Neural cell (in vitro differentiated cells): ENCODE data around the gene SV2C. TPM values are rescaled to one million over a fixed set of nuclear protein-coding genes. Genes with fewer than 3 reads are reported as not detected.

Source experiments
- H2AFZ ChIP-seq: fragments of 200-600, 300-800 bp; sonication (generic), shearing (Covaris generic); 2 replicates; pipeline ENCODE4 v1.6.0; 2014; ENCODE audit warnings: low read depth, mild to moderate bottlenecking, antibody characterized with exemption, low read length, moderate library complexity
- H3F3A ChIP-seq: fragments of 200-600 bp; shearing (Covaris generic); 2 replicates; pipeline ENCODE4 v1.6.1; 2016; ENCODE audit warnings: mild to moderate bottlenecking, moderate library complexity, mixed read lengths, antibody characterized with exemption, low read length; ENCODE audit not compliant: insufficient read depth, poor library complexity, severe bottlenecking
- H3K27ac ChIP-seq: fragments of 200-600, 300-800 bp; sonication (generic), shearing (Covaris generic); 2 replicates; pipeline ENCODE4 v1.5.1; 2014; ENCODE audit warnings: mild to moderate bottlenecking, low read length, moderate library complexity
- H3K27me3 ChIP-seq: fragments of 300-800, 200-600 bp; sonication (generic), shearing (Covaris generic); 2 replicates; pipeline ENCODE4 v1.6.0; 2014; ENCODE audit warnings: mild to moderate bottlenecking, low read depth, low read length, moderate library complexity; ENCODE audit not compliant: insufficient read depth
- H3K36me3 ChIP-seq: fragments of 300-800, 200-600 bp; sonication (generic), shearing (Covaris generic); 2 replicates; pipeline ENCODE4 v1.5.1; 2014; ENCODE audit warnings: mild to moderate bottlenecking, antibody characterized with exemption, low read length, moderate library complexity; ENCODE audit not compliant: insufficient read depth
- H3K4me2 ChIP-seq: fragments of 300-800, 200-600 bp; sonication (generic), shearing (Covaris generic); 2 replicates; pipeline ENCODE4 v1.6.0; 2014; ENCODE audit warnings: mild to moderate bottlenecking, low read length
- H3K4me3 ChIP-seq: fragments of 300-800, 200-600 bp; sonication (generic), shearing (Covaris generic); 2 replicates; pipeline ENCODE4 v1.5.1; 2014; ENCODE audit warnings: mild to moderate bottlenecking, low read length, moderate library complexity
- H3K79me2 ChIP-seq: fragments of 200-600 bp; shearing (Covaris generic); replicated peaks from 2 replicates; pipeline ENCODE4 v1.6.0; 2014; ENCODE audit warnings: mild to moderate bottlenecking, low read length, moderate library complexity; ENCODE audit not compliant: insufficient read depth
- H3K9ac ChIP-seq: fragments of 300-800, 200-600 bp; sonication (generic), shearing (Covaris generic); 2 replicates; pipeline ENCODE4 v1.6.1; 2016; ENCODE audit warnings: mild to moderate bottlenecking, low read length, mixed read lengths
- H3K9me2 ChIP-seq: fragments of 200-600 bp; shearing (Covaris generic); 2 replicates; pipeline ENCODE4 v1.6.1; 2016; ENCODE audit warnings: mild to moderate bottlenecking, low read length, mixed read lengths; ENCODE audit not compliant: insufficient read depth
- H3K9me3 ChIP-seq: fragments of 200-600, 300-800 bp; sonication (generic), shearing (Covaris generic); 2 replicates; pipeline ENCODE4 v1.6.1; 2016; ENCODE audit warnings: mild to moderate bottlenecking, mixed run types, low read length, moderate library complexity, mixed read lengths
- H4K20me1 ChIP-seq: fragments of 200-600 bp; shearing (Covaris generic); 2 replicates; pipeline ENCODE4 v1.6.1; 2016; ENCODE audit warnings: mild to moderate bottlenecking, mixed run types; ENCODE audit not compliant: insufficient read depth
- CTCF ChIP-seq: fragments of 450-650 bp; IDR thresholded peaks from 2 replicates; pipeline ENCODE4 v1.5.1; 2014; ENCODE audit warnings: antibody characterized with exemption, mild to moderate bottlenecking, moderate library complexity; ENCODE audit not compliant: poor library complexity, severe bottlenecking
- EP300 ChIP-seq: fragments of 450-650 bp; conservative IDR thresholded peaks from 2 replicates; pipeline ENCODE4 v1.6.1; 2014; ENCODE audit warnings: antibody characterized with exemption, mild to moderate bottlenecking, moderate library complexity; ENCODE audit not compliant: poor library complexity, severe bottlenecking
- EZH2 ChIP-seq: fragments of 200-600, 300-800 bp; shearing (Covaris generic), sonication (generic); IDR thresholded peaks from 2 replicates; pipeline ENCODE4 v1.6.1; 2014; ENCODE audit warnings: antibody characterized with exemption, low read length, borderline replicate concordance, mild to moderate bottlenecking; ENCODE audit not compliant: insufficient read depth, poor library complexity, severe bottlenecking
- MXI1 ChIP-seq: fragments of 450-650 bp; conservative IDR thresholded peaks from 2 replicates; pipeline ENCODE4 v1.6.1; 2014; ENCODE audit warnings: antibody characterized with exemption, mild to moderate bottlenecking; ENCODE audit not compliant: poor library complexity, severe bottlenecking
- POLR2AphosphoS5 ChIP-seq: IDR thresholded peaks from 2 replicates; pipeline ENCODE4 v1.6.1; 2012
- RAD21 ChIP-seq: fragments of 450-650 bp; conservative IDR thresholded peaks from 2 replicates; pipeline ENCODE4 v1.6.1; 2014; ENCODE audit warnings: antibody characterized with exemption, mild to moderate bottlenecking, moderate library complexity
- REST ChIP-seq: IDR thresholded peaks from 2 replicates; pipeline ENCODE4 v1.6.1; 2012; ENCODE audit warnings: borderline replicate concordance
- SMC3 ChIP-seq: fragments of 450-650 bp; conservative IDR thresholded peaks from 2 replicates; pipeline ENCODE4 v1.6.1; 2014; ENCODE audit warnings: antibody characterized with exemption, mild to moderate bottlenecking, moderate library complexity; ENCODE audit not compliant: poor library complexity
- TAF1 ChIP-seq: IDR thresholded peaks from 2 replicates; pipeline ENCODE4 v1.6.1; 2012; ENCODE audit warnings: low read depth
- polyA plus RNA-seq: library from polyadenylated mRNA; depleted of rRNA; stranded (reverse); fragments of >200 nt; gene quantifications from 2 replicates; pipeline ENCODE4 v1.2.3, GENCODE V29; 2014

The SV2C gene
- polyA plus RNA-seq, 1 donor from 2014 or later, result 0.45 TPM

GRCh38 chr5:76091351-76091750 lies 8.2 kb downstream of the SV2C start:
- TF ChIP-seq EZH2, result no peak
- TF ChIP-seq SMC3, result no peak
- Histone ChIP-seq H3K4me3 (no peak overlapping the region), H3K79me2 (no peaks in the 10 kb centered on the region), H3K9me2 (no peaks in the 10 kb centered on the region), H3K9me3 (no peaks in the 10 kb centered on the region), H3F3A (no peaks in the 10 kb centered on the region), H3K4me2 (no peak overlapping the region), H4K20me1 (no peaks in the 10 kb centered on the region), H2AFZ (no peak overlapping the region), H3K36me3 (no peaks in the 10 kb centered on the region), H3K27me3 (peaks cover 2% of the 10 kb centered on the region), H3K9ac (no peak overlapping the region), H3K27ac (no peak overlapping the region)

- peak overlapping the region; percentile 41 for H3K9ac ChIP-seq
- no peaks in the 10 kb centered on the region for H3K9me3 ChIP-seq
- no peaks in the 10 kb centered on the region for H3K27me3 ChIP-seq
- H3F3A ChIP-seq, result no peaks in the 10 kb centered on the region
- H4K20me1 ChIP-seq, result no peaks in the 10 kb centered on the region
- H3K9me2 ChIP-seq, result no peaks in the 10 kb centered on the region
- H2AFZ ChIP-seq, result no peak overlapping the region
- H3K27ac ChIP-seq, result peak overlapping the region; percentile 78
- peak overlapping the region; percentile 5 for H3K4me3 ChIP-seq
- TF ChIP-seq POLR2AphosphoS5 (peak; percentile 55), TAF1 (no peak), EZH2 (no peak), MXI1 (no peak), REST (peak; percentile 94), CTCF (no peak), EP300 (peak; percentile 83), SMC3 (no peak), RAD21 (no peak)
- H3K4me2 ChIP-seq, result no peak overlapping the region
- no peaks in the 10 kb centered on the region for H3K36me3 ChIP-seq
- no peaks in the 10 kb centered on the region for H3K79me2 ChIP-seq
Measured at GRCh38 chr5:76099286-76099702, 16.1 kb downstream of the SV2C start.

- Histone ChIP-seq H3K9me3 (no peaks in the 10 kb centered on the region), H3K79me2 (no peaks in the 10 kb centered on the region), H4K20me1 (no peaks in the 10 kb centered on the region), H3K27me3 (no peaks in the 10 kb centered on the region), H3K4me3 (peak overlapping the region; percentile 5), H2AFZ (no peak overlapping the region), H3K9me2 (no peaks in the 10 kb centered on the region), H3K36me3 (no peaks in the 10 kb centered on the region), H3F3A (no peaks in the 10 kb centered on the region), H3K9ac (peak overlapping the region; percentile 41), H3K27ac (peak overlapping the region; percentile 78), H3K4me2 (peak overlapping the region; percentile 24)
- no peak for TF ChIP-seq RAD21
- no peak for TF ChIP-seq EZH2
- TF ChIP-seq REST, result no peak
- no peak for TF ChIP-seq SMC3
- TF ChIP-seq TAF1, result no peak
- TF ChIP-seq MXI1, result no peak
- TF ChIP-seq POLR2AphosphoS5, result no peak
- no peak for TF ChIP-seq CTCF
- no peak for TF ChIP-seq EP300
Measured at GRCh38 chr5:76099756-76100155, 16.6 kb downstream of the SV2C start.
